Activated T-cell treated with anti-CD3 and anti-CD28 coated beads, Interleukin-2, amount 50 U/mL, for 72 hours (primary cell): ENCODE results near the gene AGFG2. TPM values are rescaled to one million over a fixed set of nuclear protein-coding genes. Genes with fewer than 3 reads are reported as not detected.
"Not testable (repeated sequence)": the region's sequence is repeated elsewhere in the genome, so short reads cannot be mapped to it uniquely, and the experiment has no call there.

Experiments used
- ATAC-seq, 2 donors: fragments of 150-1000 bp; cut with Tn5 transposase; replicated peaks in 1 of 2; 2 replicates each; pipeline ENCODE4 v1.10.0; 2021; ENCODE audit warnings: moderate library complexity in 2 of 2, mild to moderate bottlenecking in 1 of 2
- DNase-seq, 2 donors: peaks; one replicate each; pipeline ENCODE4 v3.0.0; 2021 to 2022; ENCODE audit warnings: mixed read lengths in 1 of 2
- H3K27ac Mint-ChIP-seq: one replicate; pipeline ENCODE4 v1.8.0; 2022; ENCODE audit warnings: mild to moderate bottlenecking, moderate library complexity, mixed read lengths
- H3K27me3 Mint-ChIP-seq: one replicate; pipeline ENCODE4 v1.8.0; 2022; ENCODE audit warnings: low read depth, mixed read lengths
- H3K36me3 Mint-ChIP-seq, 2 donors: one replicate each; pipeline ENCODE4 v1.8.0; 2022; ENCODE audit warnings: mixed read lengths in 2 of 2, mild to moderate bottlenecking in 1 of 2; ENCODE audit not compliant: insufficient read depth in 2 of 2
- H3K4me1 Mint-ChIP-seq: one replicate; pipeline ENCODE4 v1.8.0; 2022; ENCODE audit warnings: low read depth, mixed read lengths
- H3K4me3 Mint-ChIP-seq, 2 donors: one replicate each; pipeline ENCODE4 v1.8.0; 2022; ENCODE audit warnings: mild to moderate bottlenecking in 2 of 2, mixed read lengths in 2 of 2, moderate library complexity in 2 of 2
- H3K9me3 Mint-ChIP-seq, 2 donors: one replicate each; pipeline ENCODE4 v1.8.0; 2022; ENCODE audit warnings: mixed read lengths in 2 of 2
- total RNA-seq, 2 donors: library from RNA; stranded (reverse); gene quantifications; one replicate each; pipeline ENCODE4 v1.2.3, GENCODE V29; 2022

The AGFG2 gene
- total RNA-seq, 2 donors from 2014 or later = 35.5 to 53.7 TPM

GRCh38 chr7:100564405-100564804 is 25.4 kb downstream of the AGFG2 start:
- H3K4me1 Mint-ChIP-seq = peaks cover 24% of the 10 kb centered on the region
- not testable (repeated sequence) for H3K36me3 Mint-ChIP-seq, H3K9me3 Mint-ChIP-seq, H3K27me3 Mint-ChIP-seq, H3K4me3 Mint-ChIP-seq, H3K27ac Mint-ChIP-seq, ATAC-seq, DNase-seq

DNA sequence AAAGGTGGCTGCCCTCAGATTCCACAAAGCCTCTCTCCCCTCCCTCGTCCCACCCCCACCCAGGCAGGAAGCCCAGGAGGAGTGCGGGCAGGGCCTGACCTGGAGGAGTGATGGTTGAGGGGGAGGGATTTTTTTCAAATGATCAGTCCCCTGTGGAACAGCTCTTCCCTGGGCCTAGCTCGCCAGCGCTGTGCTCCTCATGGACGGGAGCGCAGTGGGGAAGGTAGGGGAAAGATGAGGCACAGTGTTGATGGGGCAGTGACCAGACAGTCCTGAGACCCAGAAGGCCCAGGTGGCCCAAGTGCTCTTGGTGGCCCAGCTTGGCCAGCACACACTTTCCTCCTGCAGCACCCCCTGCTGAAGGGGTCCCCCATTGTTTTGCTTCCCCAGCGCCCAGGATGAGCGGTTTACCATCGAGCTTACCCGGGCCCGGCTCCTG is 26.1 kb downstream of the AGFG2 start:
- Mint-ChIP-seq H3K27me3 (no peaks in the 10 kb centered on the region), H3K9me3 (no peaks in the 10 kb centered on the region), H3K4me3 (no peak overlapping the region), H3K36me3 (peaks cover 3 to 9% of the 10 kb centered on the region in 2 donors), H3K27ac (no peak overlapping the region), H3K4me1 (peaks cover 21% of the 10 kb centered on the region)
- ATAC-seq (no peak), DNase-seq (no peak)

DNA sequence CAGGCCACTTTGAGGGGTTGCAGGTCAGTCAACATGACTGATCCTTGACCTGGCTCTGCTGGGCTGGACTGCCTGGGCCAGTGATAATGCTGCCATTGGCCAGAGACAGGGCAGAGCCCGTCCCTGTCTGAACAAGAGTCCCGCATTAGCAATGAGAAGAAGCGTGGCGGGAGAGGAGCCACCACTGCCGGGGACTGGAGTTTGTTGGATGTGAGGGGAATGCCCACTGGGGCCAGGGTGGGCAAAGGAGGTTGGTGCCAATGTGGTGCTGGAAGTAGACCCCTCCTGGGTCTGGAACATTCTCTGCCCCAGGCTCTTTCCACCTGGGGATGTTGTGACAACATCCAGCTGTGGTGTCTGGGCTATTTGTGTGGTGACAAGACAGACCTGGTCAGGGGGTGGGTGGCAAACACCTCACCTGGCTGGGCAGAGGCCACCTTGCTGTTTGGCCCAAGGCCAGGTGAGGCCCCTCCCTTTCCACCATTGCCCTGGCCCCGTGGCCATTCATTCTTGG is 27.1 kb downstream of the AGFG2 start:
- H3K27ac Mint-ChIP-seq = no peak overlapping the region
- peaks cover 3 to 9% of the 10 kb centered on the region in 2 donors for H3K36me3 Mint-ChIP-seq
- H3K27me3 Mint-ChIP-seq = no peaks in the 10 kb centered on the region

DNA sequence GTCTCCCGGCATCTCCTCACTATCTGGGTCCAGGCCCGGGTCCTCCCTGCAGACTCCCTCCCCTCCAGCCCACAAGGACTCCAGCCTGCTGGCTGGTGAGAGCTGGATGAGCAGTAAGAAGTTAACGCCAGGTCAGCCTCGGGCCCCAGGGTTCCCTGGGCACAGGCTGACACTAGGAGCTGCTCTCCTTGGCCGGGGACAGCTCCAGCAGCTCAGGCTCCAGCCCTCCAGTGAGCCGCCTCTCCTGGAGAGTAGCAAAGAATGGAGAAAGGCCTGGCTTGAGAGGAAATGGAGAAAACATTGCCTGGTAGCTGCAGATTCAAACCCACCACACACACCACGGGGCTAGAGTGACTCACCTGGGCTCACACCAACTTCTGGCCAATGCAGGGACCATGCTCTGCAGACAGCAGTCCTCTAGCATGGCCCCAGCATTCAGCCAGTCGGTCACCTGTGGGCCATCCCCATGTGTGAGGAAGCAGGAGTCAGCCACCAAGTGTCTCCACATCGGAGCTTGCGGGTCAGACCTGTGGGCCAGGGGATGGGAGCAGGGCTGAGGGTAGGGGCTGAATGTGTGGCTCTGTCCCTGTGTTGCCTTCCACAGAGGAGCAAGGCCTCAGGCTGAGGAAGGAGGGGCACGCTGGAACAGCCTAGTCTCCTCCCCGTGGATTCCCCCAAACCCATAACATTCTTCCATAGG is 28.2 kb downstream of the AGFG2 start:
- Mint-ChIP-seq H3K4me3 (no peak overlapping the region), H3K27ac (no peak overlapping the region), H3K4me1 (peaks cover 27% of the 10 kb centered on the region), H3K9me3 (no peaks in the 10 kb centered on the region), H3K27me3 (no peaks in the 10 kb centered on the region), H3K36me3 (peaks cover 3 to 7% of the 10 kb centered on the region in 2 donors)
- ATAC-seq (no peak), DNase-seq (no peak)

More for the DNA sequence above, 27.1 kb downstream of the AGFG2 start:
- Mint-ChIP-seq H3K4me1 (peaks cover 27% of the 10 kb centered on the region), H3K9me3 (no peaks in the 10 kb centered on the region), H3K4me3 (no peak overlapping the region)
- no peak for ATAC-seq
- no peak for DNase-seq

DNA sequence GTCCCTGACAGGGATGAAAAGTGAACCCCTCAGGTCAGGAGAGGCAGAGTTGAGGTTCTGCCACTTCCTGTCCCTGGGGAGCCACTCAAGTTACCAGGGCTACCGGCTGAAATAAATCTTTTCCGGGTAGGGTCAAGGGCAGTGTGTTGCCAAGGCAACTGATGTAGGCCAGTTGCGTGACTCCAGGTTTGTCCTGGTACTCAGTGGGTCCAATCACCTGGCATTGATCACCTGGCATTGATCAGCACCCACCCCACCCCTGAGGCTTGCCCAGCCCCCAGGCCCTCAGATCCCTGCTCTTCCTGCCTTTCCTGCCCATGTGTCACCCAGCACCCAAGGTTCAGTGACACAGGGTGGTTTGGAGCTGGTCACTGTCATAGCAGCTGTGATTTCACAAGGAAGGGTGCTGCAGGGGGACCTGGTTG is 28.8 kb downstream of the AGFG2 start:
- Mint-ChIP-seq H3K9me3 (no peaks in the 10 kb centered on the region), H3K27ac (no peak overlapping the region), H3K4me1 (peaks cover 27% of the 10 kb centered on the region), H3K4me3 (no peak overlapping the region), H3K27me3 (no peaks in the 10 kb centered on the region), H3K36me3 (peaks cover 3 to 7% of the 10 kb centered on the region in 2 donors)
- no peak for DNase-seq
- ATAC-seq = no peak

DNA sequence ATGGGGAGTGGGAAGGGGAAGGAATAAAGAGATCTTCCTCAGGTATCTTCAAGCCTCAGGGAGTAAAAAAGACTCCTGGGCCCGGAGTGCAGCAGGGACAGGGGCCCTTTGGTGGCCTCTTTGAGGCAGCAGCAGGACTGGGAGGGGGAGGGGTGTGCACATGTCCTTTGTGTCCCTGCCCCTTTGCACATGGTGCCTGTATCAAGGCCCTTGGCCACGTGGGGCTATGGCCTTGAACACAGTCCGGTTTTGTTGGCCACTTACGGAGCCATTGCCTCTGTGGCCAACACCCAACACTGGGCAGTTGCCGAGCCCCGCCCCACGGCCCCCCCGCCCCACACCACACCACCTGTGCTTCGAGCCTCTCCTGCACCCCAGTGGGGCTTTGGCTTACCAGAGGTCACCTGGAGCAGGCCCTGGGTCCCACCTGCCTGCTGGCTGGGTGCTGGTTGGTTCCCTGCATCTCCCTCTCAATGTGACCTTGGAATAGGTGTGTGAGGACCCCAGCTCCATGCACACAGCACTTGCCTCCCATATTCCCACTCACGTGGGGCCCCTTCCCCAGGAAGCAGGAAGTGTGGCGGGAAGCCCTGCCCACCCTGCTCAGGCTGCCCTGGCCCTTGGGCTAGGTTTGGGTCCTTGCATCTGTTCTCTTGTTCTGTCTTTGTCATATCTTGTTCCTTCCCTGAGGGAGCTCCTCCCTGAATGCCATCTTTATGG is 29.3 kb downstream of the AGFG2 start:
- Mint-ChIP-seq H3K4me1 (peaks cover 27% of the 10 kb centered on the region), H3K9me3 (no peaks in the 10 kb centered on the region), H3K27me3 (no peaks in the 10 kb centered on the region), H3K36me3 (peaks cover 3 to 5% of the 10 kb centered on the region in 2 donors), H3K27ac (no peak overlapping the region), H3K4me3 (no peak overlapping the region)
- DNase-seq = no peak
- ATAC-seq = no peak

DNA sequence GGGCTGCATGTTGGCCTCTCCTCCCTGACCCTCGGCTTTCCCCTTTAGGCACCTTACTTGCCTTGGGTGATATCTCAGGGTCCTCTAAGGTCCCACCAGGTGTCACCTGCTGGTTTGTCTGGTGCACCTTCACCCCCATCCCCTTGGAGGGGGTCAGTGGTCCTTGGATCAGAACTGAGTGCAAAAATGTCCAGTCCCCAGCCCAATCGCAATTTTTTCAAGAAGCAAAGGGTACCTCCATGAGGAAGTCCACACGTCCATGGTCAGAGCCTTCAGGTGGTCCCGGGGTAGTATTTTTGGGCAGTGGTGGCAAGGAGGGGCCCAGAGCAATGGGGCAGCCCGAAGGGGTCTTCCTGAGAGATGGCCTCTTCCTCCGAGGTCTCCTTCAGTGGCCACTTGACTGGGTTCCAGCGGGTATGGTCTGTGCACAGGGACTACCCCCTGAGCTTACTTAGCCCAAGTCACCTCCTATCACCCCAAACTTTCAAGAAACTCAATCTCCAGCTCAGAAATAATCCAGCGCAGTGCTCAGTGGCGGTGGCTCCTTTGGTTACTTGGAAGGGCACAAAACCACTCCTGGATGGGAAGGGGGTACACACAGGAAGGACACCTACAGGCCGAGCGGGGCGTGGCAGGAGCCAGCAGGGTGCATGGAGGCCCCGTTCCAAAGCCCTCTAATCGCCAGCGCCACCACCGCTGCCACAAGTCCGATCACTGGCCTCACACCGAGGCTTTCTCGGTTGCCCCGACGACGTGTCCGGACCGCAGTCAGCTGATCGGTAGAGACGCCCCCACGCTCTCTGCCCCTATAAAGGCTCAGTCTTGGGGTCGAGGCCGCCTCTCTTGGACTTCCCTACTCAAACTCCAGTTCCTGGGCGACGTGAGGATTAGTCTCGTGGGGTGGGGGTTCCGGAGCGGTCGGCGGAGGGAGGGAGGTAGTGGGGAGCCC is 30.2 kb downstream of the AGFG2 start:
- H3K27me3 Mint-ChIP-seq = no peaks in the 10 kb centered on the region
- ATAC-seq = peak; percentile 34 to 52
- H3K36me3 Mint-ChIP-seq = peaks cover 3 to 5% of the 10 kb centered on the region in 2 donors
- no peak overlapping the region for H3K27ac Mint-ChIP-seq
- no peaks in the 10 kb centered on the region for H3K9me3 Mint-ChIP-seq
- peak; percentile 63 to 65 for DNase-seq
- H3K4me1 Mint-ChIP-seq = peaks cover 23% of the 10 kb centered on the region
- peak overlapping the region; percentile 62 to 75 for H3K4me3 Mint-ChIP-seq

- peak overlapping the region in 1 of 2 donors; percentile 75 for H3K4me3 Mint-ChIP-seq
- H3K36me3 Mint-ChIP-seq = peaks cover 0 to 2% of the 10 kb centered on the region in 2 donors
- no peak overlapping the region for H3K27ac Mint-ChIP-seq
- peaks cover 17% of the 10 kb centered on the region for H3K4me1 Mint-ChIP-seq
- no peaks in the 10 kb centered on the region for H3K9me3 Mint-ChIP-seq
- no peaks in the 10 kb centered on the region for H3K27me3 Mint-ChIP-seq
- DNase-seq (no peak), ATAC-seq (no peak)
Measured at GRCh38 chr7:100570954-100571828, 32.2 kb downstream of the AGFG2 start.

- H3K27ac Mint-ChIP-seq = no peak overlapping the region
- no peaks in the 10 kb centered on the region for H3K27me3 Mint-ChIP-seq
- peaks cover 0 to 4% of the 10 kb centered on the region in 2 donors for H3K36me3 Mint-ChIP-seq
- DNase-seq (no peak), ATAC-seq (no peak)
- H3K4me1 Mint-ChIP-seq = peaks cover 17% of the 10 kb centered on the region
- no peak overlapping the region for H3K4me3 Mint-ChIP-seq
- H3K9me3 Mint-ChIP-seq = no peaks in the 10 kb centered on the region
Measured at GRCh38 chr7:100571829-100572116, 32.8 kb downstream of the AGFG2 start.

- Mint-ChIP-seq H3K9me3 (no peaks in the 10 kb centered on the region), H3K27ac (no peak overlapping the region), H3K27me3 (no peaks in the 10 kb centered on the region), H3K36me3 (peaks cover 0 to 4% of the 10 kb centered on the region in 2 donors), H3K4me3 (no peak overlapping the region), H3K4me1 (peaks cover 17% of the 10 kb centered on the region)
- DNase-seq (no peak), ATAC-seq (no peak)
Measured at GRCh38 chr7:100572281-100572948, 33.4 kb downstream of the AGFG2 start.

DNA sequence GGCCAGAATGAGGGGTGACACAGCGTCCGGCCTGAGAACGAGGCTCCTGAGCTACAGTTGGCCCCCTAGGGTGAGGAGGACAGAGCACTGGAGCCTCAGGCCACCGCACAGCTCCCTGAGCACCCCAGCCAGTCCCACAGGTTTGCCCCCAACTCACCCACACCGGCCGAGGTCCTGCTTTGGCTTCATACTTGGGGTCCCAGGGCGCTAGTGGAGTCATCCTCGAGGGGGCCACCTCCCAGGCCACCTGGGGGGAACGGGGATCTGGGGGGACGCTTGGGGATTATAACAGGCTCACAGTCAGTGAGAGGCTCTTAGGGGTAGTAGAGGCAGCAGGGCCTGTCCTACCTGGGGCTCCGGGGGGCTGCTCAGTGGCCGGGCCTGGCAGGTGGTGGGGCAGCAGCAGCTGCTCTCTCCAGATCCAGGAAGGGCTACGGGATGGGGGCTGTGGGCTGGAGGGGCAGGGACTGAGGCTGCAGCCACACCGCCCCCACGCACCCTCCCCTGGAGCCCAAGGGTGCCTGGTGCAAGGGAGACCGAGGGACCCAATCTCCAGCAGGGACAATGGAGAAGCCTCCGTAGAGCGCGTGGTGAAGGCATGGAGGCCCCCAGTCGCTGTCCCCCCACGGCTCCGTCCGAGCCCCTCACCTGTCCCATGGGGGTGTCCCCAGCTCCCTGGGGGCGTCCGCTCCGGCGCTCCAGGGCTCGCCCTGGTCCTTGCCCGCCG is 34.1 kb downstream of the AGFG2 start:
- no peak for DNase-seq
- ATAC-seq = no peak
- Mint-ChIP-seq H3K27me3 (no peaks in the 10 kb centered on the region), H3K4me3 (no peak overlapping the region), H3K27ac (no peak overlapping the region), H3K4me1 (peaks cover 17% of the 10 kb centered on the region), H3K36me3 (peaks cover 0 to 4% of the 10 kb centered on the region in 2 donors), H3K9me3 (no peaks in the 10 kb centered on the region)
